PC-3 (cell line): ENCODE results near the gene ARHGAP6. TPM values are rescaled to one million over a fixed set of nuclear protein-coding genes. Genes with fewer than 3 reads are reported as not detected.

ENCODE experiments used
- ATAC-seq: fragments of 200-7000 bp; cut with Tn5 transposase; 2 replicates; pipeline ENCODE4 v1.9.1; 2020; ENCODE audit warnings: mild to moderate bottlenecking, moderate library complexity
- BruUV-seq: library from RNA; stranded (reverse); fragments of 400-500 nt; replicated peaks from 2 replicates; lab custom pipeline; 2021; lab: Mats Ljungman, UMichigan
- CTCF ChIA-PET: fragments of 300-600 bp; sonication (Branson Sonifier 250); formaldehyde crosslinking; loops from one replicate; lab custom pipeline; 2022; ENCODE audit warnings: antibody characterized with exemption; lab: Charles Lee
- POLR2A ChIA-PET: fragments of 300-600 bp; sonication (Branson Sonifier 250); formaldehyde crosslinking; loops from one replicate; lab custom pipeline; 2022; ENCODE audit warnings: antibody characterized with exemption; ENCODE audit not compliant: unreplicated experiment; lab: Charles Lee
- DNase-seq: peaks from one replicate; pipeline ENCODE4 v3.0.0-alpha.2; 2015
- H2AFZ ChIP-seq: fragments of 300-600 bp; sonication (generic); 2 replicates; pipeline ENCODE4 v1.6.0; 2016; ENCODE audit warnings: antibody characterized with exemption, low read length
- H3F3A ChIP-seq: fragments of 300-600 bp; sonication (generic); one replicate; pipeline ENCODE4 v1.6.0; 2017; ENCODE audit warnings: antibody characterized with exemption, low read length, control low read depth, mild to moderate bottlenecking; ENCODE audit not compliant: unreplicated experiment
- H3K27ac ChIP-seq: fragments of 300-600 bp; sonication (generic); 2 replicates; pipeline ENCODE4 v1.5.1; 2016; ENCODE audit warnings: mild to moderate bottlenecking, low read length
- H3K27me3 ChIP-seq: fragments of 300-600 bp; sonication (generic); 2 replicates; pipeline ENCODE4 v1.6.1; 2016; ENCODE audit warnings: low read length, mixed read lengths
- H3K36me3 ChIP-seq: fragments of 300-600 bp; sonication (generic); 2 replicates; pipeline ENCODE4 v1.6.1; 2016; ENCODE audit warnings: low read depth, mixed run types, low read length, mixed read lengths
- H3K4me1 ChIP-seq: fragments of 300-600 bp; sonication (generic); 2 replicates; pipeline ENCODE4 v1.5.1; 2016; ENCODE audit warnings: low read length; ENCODE audit not compliant: insufficient read depth
- H3K4me2 ChIP-seq: fragments of 300-600 bp; sonication (generic); 2 replicates; pipeline ENCODE4 v1.6.0; 2016; ENCODE audit warnings: low read length
- H3K4me3 ChIP-seq: fragments of 300-600 bp; sonication (generic); 2 replicates; pipeline ENCODE4 v1.5.1; 2016; ENCODE audit warnings: mild to moderate bottlenecking, low read length, mixed read lengths
- H3K79me2 ChIP-seq: fragments of 300-600 bp; sonication (generic); 2 replicates; pipeline ENCODE4 v1.6.1; 2017; ENCODE audit warnings: low read length, mixed read lengths
- H3K9ac ChIP-seq: fragments of 300-600 bp; sonication (generic); 2 replicates; pipeline ENCODE4 v1.6.0; 2016; ENCODE audit warnings: mild to moderate bottlenecking, low read length
- H3K9me2 ChIP-seq: fragments of 300-600 bp; sonication (generic); replicated peaks from 2 replicates; pipeline ENCODE4 v1.6.1; 2016; ENCODE audit warnings: mixed run types, low read length, mixed read lengths
- H3K9me3 ChIP-seq: fragments of 300-600 bp; sonication (generic); 2 replicates; pipeline ENCODE4 v1.6.1; 2016; ENCODE audit warnings: low read length, mixed read lengths
- H4K20me1 ChIP-seq: fragments of 300-600 bp; sonication (generic); 2 replicates; pipeline ENCODE4 v1.6.1; 2016; ENCODE audit warnings: low read length, mixed read lengths
- CTCF ChIP-seq: fragments of 300-600 bp; sonication (generic); conservative IDR thresholded peaks from 2 replicates; pipeline ENCODE4 v1.5.1; 2017; ENCODE audit warnings: antibody characterized with exemption, low read depth, mild to moderate bottlenecking, low read length
- EZH2 ChIP-seq: fragments of 300-600 bp; sonication (generic); IDR thresholded peaks from one replicate; pipeline ENCODE4 v1.6.1; 2017; ENCODE audit warnings: antibody characterized with exemption, mild to moderate bottlenecking, low read length; ENCODE audit not compliant: unreplicated experiment
- EZH2phosphoT487 ChIP-seq: fragments of 300-600 bp; sonication (generic); IDR thresholded peaks from 2 replicates; pipeline ENCODE4 v1.6.1; 2018; ENCODE audit warnings: mild to moderate bottlenecking, antibody characterized with exemption, low read length, borderline replicate concordance
- intact Hi-C: fragments of 100-400 bp; cut with micrococcal nuclease; formaldehyde crosslinking; loops from 2 replicates; pipeline ENCODE4 v1.9.0; 2023
- total RNA-seq: library from RNA; depleted of rRNA; stranded (reverse); fragments of >200 nt; gene quantifications from 2 replicates; pipeline ENCODE4 v1.2.3, GENCODE V29; 2014

Gene ARHGAP6
- total RNA-seq, 1 experiment from 2014 or later, result 2.8 TPM

GRCh38 chrX:11540532-11541377, 125.0 kb downstream of the ARHGAP6 start:
- Histone ChIP-seq H3K9me2 (no peaks in the 10 kb centered on the region), H3K4me2 (no peak overlapping the region), H3K9me3 (no peaks in the 10 kb centered on the region), H3K27me3 (no peaks in the 10 kb centered on the region), H2AFZ (no peak overlapping the region), H3K4me1 (no peaks in the 10 kb centered on the region), H3K36me3 (no peaks in the 10 kb centered on the region), H3K27ac (no peak overlapping the region), H3K4me3 (no peak overlapping the region), H4K20me1 (no peaks in the 10 kb centered on the region), H3F3A (no peaks in the 10 kb centered on the region), H3K9ac (no peak overlapping the region), H3K79me2 (no peaks in the 10 kb centered on the region)
- no TSS peak for BruUV-seq
- ATAC-seq, result no peak
- TF ChIP-seq EZH2, result no peak
- TF ChIP-seq EZH2phosphoT487, result no peak
- no peak for TF ChIP-seq CTCF
- DNase-seq, result no peak
- intact Hi-C loops, result no loop called here
- CTCF ChIA-PET, result no interaction called here
- POLR2A ChIA-PET, result no interaction called here

GRCh38 chrX:11537141-11537540, 128.6 kb downstream of the ARHGAP6 start:
- H3K27me3 ChIP-seq, result no peaks in the 10 kb centered on the region
- ATAC-seq (no peak), DNase-seq (no peak)
- no peak overlapping the region for H3K9ac ChIP-seq
- BruUV-seq, result no TSS peak
- peaks cover 12% of the 10 kb centered on the region for H3K4me1 ChIP-seq
- H3K9me2 ChIP-seq, result no peaks in the 10 kb centered on the region
- no peak overlapping the region for H3K27ac ChIP-seq
- TF ChIP-seq EZH2 (no peak), EZH2phosphoT487 (no peak), CTCF (no peak)
- no peak overlapping the region for H3K4me3 ChIP-seq
- POLR2A ChIA-PET, result no interaction called here
- intact Hi-C loops, result loop anchor here (10.0 kb wide), 1 partner anchor 368 kb away; no protein-coding TSS in a partner anchor
- no peaks in the 10 kb centered on the region for H3K9me3 ChIP-seq
- no peaks in the 10 kb centered on the region for H3K79me2 ChIP-seq
- no peak overlapping the region for H3K4me2 ChIP-seq
- H4K20me1 ChIP-seq, result no peaks in the 10 kb centered on the region
- H2AFZ ChIP-seq, result no peak overlapping the region
- H3F3A ChIP-seq, result no peaks in the 10 kb centered on the region
- H3K36me3 ChIP-seq, result no peaks in the 10 kb centered on the region; the same call in 1 of the 2 replicates
- CTCF ChIA-PET, result no interaction called here
